GM04503 (cell line): ENCODE data around the gene TCF21.
"Not testable (repeated sequence)": the region's sequence is repeated elsewhere in the genome, so short reads cannot be mapped to it uniquely, and the experiment has no call there.

Experiments used
- DNase-seq: peaks from one replicate; pipeline ENCODE4 v3.0.0-alpha.2; 2012; ENCODE audit warnings: low read depth

Gene TCF21

GRCh38 chr6:133888929-133889556, at the start of gene TCF21:
TSS of gene TCF21 (plus strand) at chr6:133889113. CDS start at chr6:133889398, 285 bp downstream.
- no peak for DNase-seq

- no peak for DNase-seq
These were observed 47.7 kb upstream of the TCF21 start for GRCh38 chr6:133841176-133841575.

GRCh38 chr6:133843098-133843497, 45.8 kb upstream of the TCF21 start:
- DNase-seq, result no peak

GRCh38 chr6:133844709-133845108, 44.2 kb upstream of the TCF21 start:
- DNase-seq, result no peak

- DNase-seq, result no peak
These were observed 34.9 kb upstream of the TCF21 start for GRCh38 chr6:133854041-133854363.

- DNase-seq, result no peak
These were observed 34.3 kb upstream of the TCF21 start for GRCh38 chr6:133854364-133855275.

GRCh38 chr6:133855276-133855990, 33.5 kb upstream of the TCF21 start:
- no peak for DNase-seq

GRCh38 chr6:133855991-133856370, 32.9 kb upstream of the TCF21 start:
- no peak for DNase-seq

- no peak for DNase-seq
These were observed 32.0 kb upstream of the TCF21 start for GRCh38 chr6:133856911-133857310.

- no peak for DNase-seq
These were observed 31.2 kb upstream of the TCF21 start for GRCh38 chr6:133857696-133858095.

- not testable (repeated sequence) for DNase-seq
These were observed 27.6 kb upstream of the TCF21 start for GRCh38 chr6:133861337-133861736.

- DNase-seq, result no peak
These were observed 25.7 kb upstream of the TCF21 start for GRCh38 chr6:133863228-133863627.

- no peak for DNase-seq
These were observed 23.2 kb upstream of the TCF21 start for GRCh38 chr6:133865680-133866079.

GRCh38 chr6:133871131-133871530, 17.8 kb upstream of the TCF21 start:
- no peak for DNase-seq

GRCh38 chr6:133873538-133873937, 15.4 kb upstream of the TCF21 start:
- DNase-seq, result no peak

GRCh38 chr6:133877116-133877515, 11.8 kb upstream of the TCF21 start:
- DNase-seq, result no peak

GRCh38 chr6:133880006-133880405, 8.9 kb upstream of the TCF21 start:
- no peak for DNase-seq

GRCh38 chr6:133880896-133881295, 8.0 kb upstream of the TCF21 start:
- no peak for DNase-seq

- no peak for DNase-seq
These were observed 2.7 kb upstream of the TCF21 start for GRCh38 chr6:133886104-133886775.

GRCh38 chr6:133887156-133887879, 1.6 kb upstream of the TCF21 start:
- DNase-seq, result no peak

- DNase-seq, result no peak
These were observed 1.1 kb upstream of the TCF21 start for GRCh38 chr6:133887880-133888230.
